Measurements from ENCODE around the gene SLC25A28.
"Not testable (repeated sequence)": the region's sequence is repeated elsewhere in the genome, so short reads cannot be mapped to it uniquely, and the experiment has no call there.

- TF ChIP-seq CTCF (conservative IDR thresholded peaks at IDR 0.05; ENCODE audit: low read length); EZH2phosphoT487 (IDR thresholded peaks at IDR 0.05; ENCODE audit: borderline replicate concordance): not testable (repeated sequence)
Measured at GRCh38 chr10:99596708-99597107, 23.5 kb downstream of the SLC25A28 start.
